ENCODE results near the gene KLRD1.

KLRD1 gene

GRCh38 chr12:10361622-10362021 is 54.0 kb downstream of the KLRD1 start:
- H2BK120ac ChIP-seq (ENCODE audit: low read depth, low read length): no peak overlapping the region
- no peak for DNase-seq (ENCODE audit: low spot score)
- WGBS, 2 donors (ENCODE audit: extremely low coverage in 2 of 2, insufficient read length in 2 of 2, insufficient replicate concordance in 1 of 2): no CpG with 5 or more reads among the region's 4 CpGs
- no peak overlapping the region for H3K4me3 ChIP-seq (ENCODE audit: low read length in 2 of 2)
- no peak overlapping the region for H2AK5ac ChIP-seq (ENCODE audit: low read depth, low read length)
- H3K27me3 ChIP-seq (ENCODE audit: control insufficient read depth in 3 of 3, insufficient read depth in 3 of 3, low read depth in 1 of 3, low read length in 3 of 3): no peaks in the 10 kb centered on the region
- H3K4me1 ChIP-seq (ENCODE audit: control insufficient read depth in 2 of 2, insufficient read depth in 1 of 2, low read depth in 1 of 2, low read length in 2 of 2): peaks cover 7 to 26% of the 10 kb centered on the region in 2 donors
- peak overlapping the region; percentile 19 for H2AFZ ChIP-seq (ENCODE audit: low read length)
- H4K91ac ChIP-seq (ENCODE audit: low read depth, low read length, poor library complexity): no peak overlapping the region
- no peak overlapping the region for H3K9ac ChIP-seq (ENCODE audit: low read depth, low read length, poor library complexity)
- no peak overlapping the region for H3K23ac ChIP-seq (ENCODE audit: low read depth, low read length, poor library complexity)
- H2BK5ac ChIP-seq (ENCODE audit: low read length): no peak overlapping the region
- no peak overlapping the region for H3K18ac ChIP-seq (ENCODE audit: low read length)
- no peak overlapping the region for H2BK15ac ChIP-seq (ENCODE audit: low read length)
- no peak overlapping the region for H4K8ac ChIP-seq (ENCODE audit: low read depth, low read length)
- H3K27ac ChIP-seq (replicated peaks; ENCODE audit: low read length): no peak overlapping the region
- no peak overlapping the region for H3K4me2 ChIP-seq (ENCODE audit: insufficient read depth, low read length, poor library complexity, severe bottlenecking)
- H3K14ac ChIP-seq (ENCODE audit: low read length): no peak overlapping the region
- no peaks in the 10 kb centered on the region for H3K36me3 ChIP-seq (replicated peaks in 1 of 2; ENCODE audit: control insufficient read depth in 2 of 2, insufficient read depth in 2 of 2, low read length in 2 of 2)
- H2BK12ac ChIP-seq (ENCODE audit: low read length): no peak overlapping the region
- peaks cover 0 to 4% of the 10 kb centered on the region in 2 donors for H3K9me3 ChIP-seq (replicated peaks in 1 of 2; ENCODE audit: control insufficient read depth in 2 of 2, insufficient read depth in 1 of 2, low read depth in 1 of 2, low read length in 2 of 2)
- H3K4ac ChIP-seq (ENCODE audit: low read length): no peak overlapping the region
- no peaks in the 10 kb centered on the region for H3K79me1 ChIP-seq (ENCODE audit: low read depth, low read length)

DNA sequence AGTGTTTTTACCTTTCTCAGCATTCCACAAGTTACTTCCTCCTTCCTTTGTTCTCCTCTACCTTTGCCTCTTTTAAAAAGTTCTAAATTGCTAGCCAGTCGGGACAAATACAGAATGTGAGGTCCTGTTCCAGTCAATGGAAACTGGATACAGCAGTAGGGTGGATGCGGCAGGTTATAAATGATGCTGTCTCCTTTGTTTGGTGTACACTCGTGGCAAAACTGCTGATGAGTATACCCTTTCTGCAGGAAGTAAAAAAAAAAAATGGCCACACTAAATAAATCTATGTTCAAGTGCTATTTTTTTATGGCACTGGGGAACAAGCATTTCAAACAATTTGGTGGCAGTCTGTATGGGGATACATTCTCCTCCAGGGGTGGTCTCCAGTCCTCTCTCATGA is 54.7 kb downstream of the KLRD1 start:
- H3K79me1 ChIP-seq (ENCODE audit: low read depth, low read length): no peaks in the 10 kb centered on the region
- H3K9me3 ChIP-seq (replicated peaks in 1 of 2; ENCODE audit: control insufficient read depth in 2 of 2, insufficient read depth in 1 of 2, low read depth in 1 of 2, low read length in 2 of 2): peaks cover 0 to 4% of the 10 kb centered on the region in 2 donors
- H3K9ac ChIP-seq (ENCODE audit: low read depth, low read length, poor library complexity): no peak overlapping the region
- WGBS, 2 donors (ENCODE audit: extremely low coverage in 2 of 2, insufficient read length in 2 of 2, insufficient replicate concordance in 1 of 2): no CpG with 5 or more reads among the region's 3 CpGs
- no peak overlapping the region for H3K27ac ChIP-seq (replicated peaks; ENCODE audit: low read length)
- H3K4me1 ChIP-seq (ENCODE audit: control insufficient read depth in 2 of 2, insufficient read depth in 1 of 2, low read depth in 1 of 2, low read length in 2 of 2): peaks cover 7 to 26% of the 10 kb centered on the region in 2 donors
- H3K36me3 ChIP-seq (replicated peaks in 1 of 2; ENCODE audit: control insufficient read depth in 2 of 2, insufficient read depth in 2 of 2, low read length in 2 of 2): no peaks in the 10 kb centered on the region
- no peak overlapping the region for H3K23ac ChIP-seq (ENCODE audit: low read depth, low read length, poor library complexity)
- no peak overlapping the region for H3K14ac ChIP-seq (ENCODE audit: low read length)
- no peaks in the 10 kb centered on the region for H3K27me3 ChIP-seq (ENCODE audit: control insufficient read depth in 3 of 3, insufficient read depth in 3 of 3, low read depth in 1 of 3, low read length in 3 of 3)
- DNase-seq (ENCODE audit: low spot score): no peak
- H2BK120ac ChIP-seq (ENCODE audit: low read depth, low read length): no peak overlapping the region
- no peak overlapping the region for H2AK5ac ChIP-seq (ENCODE audit: low read depth, low read length)
- H3K4ac ChIP-seq (ENCODE audit: low read length): no peak overlapping the region
- H3K18ac ChIP-seq (ENCODE audit: low read length): no peak overlapping the region
- H4K91ac ChIP-seq (ENCODE audit: low read depth, low read length, poor library complexity): no peak overlapping the region
- no peak overlapping the region for H3K4me2 ChIP-seq (ENCODE audit: insufficient read depth, low read length, poor library complexity, severe bottlenecking)
- no peak overlapping the region for H2BK12ac ChIP-seq (ENCODE audit: low read length)
- H2BK15ac ChIP-seq (ENCODE audit: low read length): no peak overlapping the region
- no peak overlapping the region for H4K8ac ChIP-seq (ENCODE audit: low read depth, low read length)
- H2AFZ ChIP-seq (ENCODE audit: low read length): no peak overlapping the region
- no peak overlapping the region for H3K4me3 ChIP-seq (ENCODE audit: low read length in 2 of 2)
- H2BK5ac ChIP-seq (ENCODE audit: low read length): no peak overlapping the region

- Histone ChIP-seq H2AK5ac (ENCODE audit: low read depth, low read length) (no peak overlapping the region), H2AFZ (ENCODE audit: low read length) (peak overlapping the region; percentile 94), H3K23ac (ENCODE audit: low read depth, low read length, poor library complexity) (no peak overlapping the region), H2BK5ac (ENCODE audit: low read length) (no peak overlapping the region), H2BK15ac (ENCODE audit: low read length) (no peak overlapping the region), H3K4me3 (ENCODE audit: low read length in 2 of 2) (no peak overlapping the region), H3K27ac (replicated peaks; ENCODE audit: low read length) (no peak overlapping the region), H3K14ac (ENCODE audit: low read length) (no peak overlapping the region), H3K18ac (ENCODE audit: low read length) (no peak overlapping the region), H3K9me3 (replicated peaks in 1 of 2; ENCODE audit: control insufficient read depth in 2 of 2, insufficient read depth in 1 of 2, low read depth in 1 of 2, low read length in 2 of 2) (peaks cover 0 to 4% of the 10 kb centered on the region in 2 donors), H3K4me1 (ENCODE audit: control insufficient read depth in 2 of 2, insufficient read depth in 1 of 2, low read depth in 1 of 2, low read length in 2 of 2) (peaks cover 7 to 26% of the 10 kb centered on the region in 2 donors), H2BK12ac (ENCODE audit: low read length) (no peak overlapping the region), H4K91ac (ENCODE audit: low read depth, low read length, poor library complexity) (no peak overlapping the region), H2BK120ac (ENCODE audit: low read depth, low read length) (no peak overlapping the region), H3K4ac (ENCODE audit: low read length) (no peak overlapping the region), H4K8ac (ENCODE audit: low read depth, low read length) (no peak overlapping the region), H3K9ac (ENCODE audit: low read depth, low read length, poor library complexity) (no peak overlapping the region), H3K79me1 (ENCODE audit: low read depth, low read length) (no peaks in the 10 kb centered on the region), H3K4me2 (ENCODE audit: insufficient read depth, low read length, poor library complexity, severe bottlenecking) (no peak overlapping the region), H3K27me3 (ENCODE audit: control insufficient read depth in 3 of 3, insufficient read depth in 3 of 3, low read depth in 1 of 3, low read length in 3 of 3) (no peaks in the 10 kb centered on the region), H3K36me3 (replicated peaks in 1 of 2; ENCODE audit: control insufficient read depth in 2 of 2, insufficient read depth in 2 of 2, low read length in 2 of 2) (no peaks in the 10 kb centered on the region)
- WGBS, 2 donors (ENCODE audit: extremely low coverage in 2 of 2, insufficient read length in 2 of 2, insufficient replicate concordance in 1 of 2): no CpG with 5 or more reads among the region's 9 CpGs
- no peak for DNase-seq (ENCODE audit: low spot score)
These were observed 55.4 kb downstream of the KLRD1 start for GRCh38 chr12:10362828-10363657.

- H3K9ac ChIP-seq (ENCODE audit: low read depth, low read length, poor library complexity): no peak overlapping the region
- no peak overlapping the region for H4K8ac ChIP-seq (ENCODE audit: low read depth, low read length)
- no peak overlapping the region for H3K27ac ChIP-seq (replicated peaks; ENCODE audit: low read length)
- DNase-seq (ENCODE audit: low spot score): no peak
- peaks cover 7 to 26% of the 10 kb centered on the region in 2 donors for H3K4me1 ChIP-seq (ENCODE audit: control insufficient read depth in 2 of 2, insufficient read depth in 1 of 2, low read depth in 1 of 2, low read length in 2 of 2)
- H2BK12ac ChIP-seq (ENCODE audit: low read length): peak overlapping the region; percentile 59
- H3K23ac ChIP-seq (ENCODE audit: low read depth, low read length, poor library complexity): no peak overlapping the region
- H3K36me3 ChIP-seq (replicated peaks in 1 of 2; ENCODE audit: control insufficient read depth in 2 of 2, insufficient read depth in 2 of 2, low read length in 2 of 2): no peaks in the 10 kb centered on the region
- no peaks in the 10 kb centered on the region for H3K27me3 ChIP-seq (ENCODE audit: control insufficient read depth in 3 of 3, insufficient read depth in 3 of 3, low read depth in 1 of 3, low read length in 3 of 3)
- H3K4ac ChIP-seq (ENCODE audit: low read length): no peak overlapping the region
- no peak overlapping the region for H2AK5ac ChIP-seq (ENCODE audit: low read depth, low read length)
- H2AFZ ChIP-seq (ENCODE audit: low read length): peak overlapping the region; percentile 94
- no peak overlapping the region for H2BK120ac ChIP-seq (ENCODE audit: low read depth, low read length)
- peak overlapping the region; percentile 11 for H2BK15ac ChIP-seq (ENCODE audit: low read length)
- peaks cover 0 to 4% of the 10 kb centered on the region in 2 donors for H3K9me3 ChIP-seq (replicated peaks in 1 of 2; ENCODE audit: control insufficient read depth in 2 of 2, insufficient read depth in 1 of 2, low read depth in 1 of 2, low read length in 2 of 2)
- H3K4me3 ChIP-seq (ENCODE audit: low read length in 2 of 2): no peak overlapping the region
- no peak overlapping the region for H3K14ac ChIP-seq (ENCODE audit: low read length)
- peak overlapping the region; percentile 38 for H3K18ac ChIP-seq (ENCODE audit: low read length)
- H2BK5ac ChIP-seq (ENCODE audit: low read length): no peak overlapping the region
- no CpG with 5 or more reads among the region's 5 CpGs for WGBS, 2 donors (ENCODE audit: extremely low coverage in 2 of 2, insufficient read length in 2 of 2, insufficient replicate concordance in 1 of 2)
- H3K79me1 ChIP-seq (ENCODE audit: low read depth, low read length): no peaks in the 10 kb centered on the region
- H3K4me2 ChIP-seq (ENCODE audit: insufficient read depth, low read length, poor library complexity, severe bottlenecking): peak overlapping the region; percentile 14
- no peak overlapping the region for H4K91ac ChIP-seq (ENCODE audit: low read depth, low read length, poor library complexity)
These were observed 55.9 kb downstream of the KLRD1 start for GRCh38 chr12:10363658-10363913.
